Panc1 (cell line): Measurements from ENCODE around the gene TBC1D16. TPM values are rescaled to one million over a fixed set of nuclear protein-coding genes. Genes with fewer than 3 reads are reported as not detected.

Experiments used
- ATAC-seq: fragments of 200-7000 bp; cut with Tn5 transposase; 2 replicates; pipeline ENCODE4 v1.9.1; 2020; ENCODE audit warnings: mild to moderate bottlenecking, moderate library complexity
- BruUV-seq: library from RNA; stranded (reverse); fragments of 400-500 nt; replicated peaks from 2 replicates; lab custom pipeline; 2021; lab: Mats Ljungman, UMichigan
- CTCF ChIA-PET: fragments of 300-600 bp; sonication (Branson Sonifier 250); formaldehyde crosslinking; loops from one replicate; lab custom pipeline; 2022; ENCODE audit warnings: antibody characterized with exemption; lab: Charles Lee
- POLR2A ChIA-PET: fragments of 300-600 bp; sonication (Branson Sonifier 250); formaldehyde crosslinking; loops from one replicate; lab custom pipeline; 2022; ENCODE audit warnings: antibody characterized with exemption; lab: Charles Lee
- DNase-seq: peaks from one replicate; pipeline ENCODE4 v3.0.0-alpha.2; 2010; ENCODE audit warnings: low read depth, low spot score
- H3K27ac ChIP-seq: 2 replicates; pipeline ENCODE4 v1.5.1; 2011; ENCODE audit warnings: mild to moderate bottlenecking, low read length, inconsistent platforms
- H3K27me3 ChIP-seq: fragments of 200-500 bp; sonication (Bioruptor generic); 2 replicates; pipeline ENCODE4 v1.6.0; 2014; ENCODE audit warnings: low read length, inconsistent platforms; ENCODE audit not compliant: control insufficient read depth, insufficient read depth
- H3K36me3 ChIP-seq: fragments of 200-500 bp; sonication (Bioruptor generic); 2 replicates; pipeline ENCODE4 v1.5.1; 2014; ENCODE audit warnings: inconsistent platforms, mild to moderate bottlenecking, low read length, moderate library complexity; ENCODE audit not compliant: control insufficient read depth, insufficient read depth
- H3K4me1 ChIP-seq: 2 replicates; pipeline ENCODE4 v1.5.1; 2011; ENCODE audit warnings: inconsistent platforms, mild to moderate bottlenecking, low read length, moderate library complexity; ENCODE audit not compliant: control insufficient read depth, insufficient read depth
- H3K4me3 ChIP-seq, 2 experiments: 2 replicates each; pipeline ENCODE4 v1.5.1; 2011 to 2012; ENCODE audit warnings: low read depth in 2 of 2, low read length in 2 of 2, mild to moderate bottlenecking in 2 of 2, inconsistent platforms in 1 of 2, moderate library complexity in 1 of 2
- H3K9me3 ChIP-seq: fragments of 200-500 bp; sonication (Bioruptor generic); 2 replicates; pipeline ENCODE4 v1.5.1; 2014; ENCODE audit warnings: low read depth, mild to moderate bottlenecking, inconsistent platforms, low read length, moderate library complexity; ENCODE audit not compliant: control insufficient read depth, insufficient read depth
- CTCF ChIP-seq: fragments of 450-650 bp; IDR thresholded peaks from 2 replicates; pipeline ENCODE4 v1.5.1; 2017; ENCODE audit warnings: mild to moderate bottlenecking
- POLR2AphosphoS5 ChIP-seq: IDR thresholded peaks from 2 replicates; pipeline ENCODE4 v1.6.1; 2012; ENCODE audit warnings: mild to moderate bottlenecking, low read depth, low read length, moderate library complexity
- REST ChIP-seq, 2 experiments: IDR thresholded peaks; 2 replicates each; pipeline ENCODE4 v1.6.1; 2011 to 2012; ENCODE audit warnings: low read depth in 2 of 2, control low read depth in 1 of 2, low read length in 1 of 2, mild to moderate bottlenecking in 1 of 2, moderate library complexity in 1 of 2; ENCODE audit not compliant: insufficient read depth in 1 of 2
- SIN3A ChIP-seq: IDR thresholded peaks from 2 replicates; pipeline ENCODE4 v1.6.1; 2012; ENCODE audit warnings: low read depth, mild to moderate bottlenecking, low read length, moderate library complexity, borderline replicate concordance; ENCODE audit not compliant: insufficient read depth
- TCF7L2 ChIP-seq: IDR thresholded peaks from 2 replicates; pipeline ENCODE4 v1.6.1; 2011; ENCODE audit warnings: mild to moderate bottlenecking, low read depth, low read length, inconsistent platforms
- in situ Hi-C: cut with HindIII; loops from 2 replicates; pipeline ENCODE4 v1.10.0; 2016; ENCODE audit warnings: low sequenced_read_pairs, low pct_unique_long_range_greater_than_20kb
- intact Hi-C: fragments of 100-400 bp; cut with micrococcal nuclease; formaldehyde crosslinking; loops from one replicate; pipeline ENCODE4 v1.10.0; 2022; ENCODE audit not compliant: unreplicated experiment
- total RNA-seq: library from RNA; stranded (reverse); gene quantifications from one replicate; pipeline ENCODE4 v1.2.1, GENCODE V29; 2021; ENCODE audit not compliant: unreplicated experiment

Gene TBC1D16
- total RNA-seq, 1 experiment from 2014 or later: 41.6 TPM

GRCh38 chr17:79975498-79976134, 60.1 kb downstream of the TBC1D16 start:
- in situ Hi-C loops: loop anchor here (25.0 kb wide), 2 partner anchors 113 to 188 kb away; partner anchors contain the start of genes CBX2 and CBX8
- CTCF ChIA-PET: interaction anchor here (0.7 to 1.2 kb wide), 2 partner anchors 51 to 224 kb away, joined by 3 to 4 read pairs; no protein-coding TSS in a partner anchor
- ATAC-seq (no peak), DNase-seq (no peak)
- Histone ChIP-seq H3K27me3 (no peaks in the 10 kb centered on the region), H3K4me3 (no peak overlapping the region), H3K4me1 (no peaks in the 10 kb centered on the region), H3K36me3 (no peaks in the 10 kb centered on the region), H3K27ac (no peak overlapping the region), H3K9me3 (no peaks in the 10 kb centered on the region)
- no TSS peak for BruUV-seq
- TF ChIP-seq SIN3A: no peak
- no peak for TF ChIP-seq CTCF
- TF ChIP-seq POLR2AphosphoS5: no peak
- no peak for TF ChIP-seq TCF7L2
- TF ChIP-seq REST (IDR thresholded peaks at IDR 0.05; ENCODE audit: insufficient read depth in 1 of 2, low read depth in 2 of 2, low read length in 1 of 2): no peak
- POLR2A ChIA-PET: no interaction called here
- intact Hi-C loops: no loop called here

GRCh38 chr17:79974566-79975497, 60.8 kb downstream of the TBC1D16 start:
- intact Hi-C loops: no loop called here
- Histone ChIP-seq H3K4me1 (no peaks in the 10 kb centered on the region), H3K4me3 (no peak overlapping the region), H3K27me3 (no peaks in the 10 kb centered on the region), H3K36me3 (no peaks in the 10 kb centered on the region), H3K27ac (no peak overlapping the region), H3K9me3 (no peaks in the 10 kb centered on the region)
- no peak for TF ChIP-seq REST (IDR thresholded peaks at IDR 0.05; ENCODE audit: insufficient read depth in 1 of 2, low read depth in 2 of 2, low read length in 1 of 2)
- ATAC-seq (no peak), DNase-seq (no peak)
- POLR2A ChIA-PET: no interaction called here
- CTCF ChIA-PET: interaction anchor here (0.7 to 1.2 kb wide), 2 partner anchors 52 to 223 kb away, joined by 3 to 4 read pairs; no protein-coding TSS in a partner anchor
- in situ Hi-C loops: loop anchor here (25.0 kb wide), 2 partner anchors 113 to 188 kb away; partner anchors contain the start of genes CBX2 and CBX8
- no TSS peak for BruUV-seq
